Measurements from ENCODE around the gene SPSB2. TPM values are rescaled to one million over a fixed set of nuclear protein-coding genes. Genes with fewer than 3 reads are reported as not detected.
A peak's percentile ranks its signal among the peaks of the same experiment; 100 is the strongest.
"Not testable (repeated sequence)": the region's sequence is repeated elsewhere in the genome, so short reads cannot be mapped to it uniquely, and the experiment has no call there.

The SPSB2 gene
- total RNA-seq, 4 donors from 2014 or later: 9.4 to 12.7 (median 11.8) TPM

GRCh38 chr12:6883252-6883651, 10.1 kb upstream of the SPSB2 start:
- H3K9me3 ChIP-seq: no peaks in the 10 kb centered on the region
- H3K4me1 ChIP-seq: no peaks in the 10 kb centered on the region
- H3K27me3 ChIP-seq: no peaks in the 10 kb centered on the region
- no peak for TF ChIP-seq POLR2A (IDR thresholded peaks at IDR 0.05)
- no peak for TF ChIP-seq CTCF (IDR thresholded peaks at IDR 0.05)
- no peak for TF ChIP-seq EP300 (IDR thresholded peaks at IDR 0.05)
- no peak overlapping the region for H3K4me3 ChIP-seq
- no peak overlapping the region for H3K27ac ChIP-seq
- WGBS, 2 donors: 96 to 98% methylated on average over 5 of the region's 5 CpGs
- no peak for DNase-seq (ENCODE audit: low spot score in 2 of 2)
- H3K36me3 ChIP-seq: peaks cover 0 to 27% (median 0%) of the 10 kb centered on the region in 3 donors

GRCh38 chr12:6879824-6880223, 6.7 kb upstream of the SPSB2 start:
- H3K27me3 ChIP-seq; H3K4me3 ChIP-seq; H3K27ac ChIP-seq; DNase-seq (ENCODE audit: low spot score in 2 of 2); H3K9me3 ChIP-seq; H3K4me1 ChIP-seq: not testable (repeated sequence)
- WGBS, 2 donors: 79 to 80% methylated on average over 11 of the region's 11 CpGs
- H3K36me3 ChIP-seq: peaks cover 0 to 17% (median 0%) of the 10 kb centered on the region in 3 donors

- Histone ChIP-seq H3K4me1 (peaks cover 0 to 46% (median 24%) of the 10 kb centered on the region in 4 donors), H3K36me3 (peaks cover 0 to 20% (median 0%) of the 10 kb centered on the region in 3 donors), H3K27ac (peak overlapping the region in 3 of 4 donors; percentile 90 to 93 (median 92))
These were observed 889 bp upstream of the SPSB2 start for GRCh38 chr12:6874015-6874368.

GRCh38 chr12:6872073-6873048, 742 bp downstream of the SPSB2 start:
- Histone ChIP-seq H3K36me3 (peaks cover 0 to 20% (median 0%) of the 10 kb centered on the region in 3 donors), H3K4me1 (peaks cover 0 to 56% (median 32%) of the 10 kb centered on the region in 4 donors), H3K27me3 (no peaks in the 10 kb centered on the region), H3K4me3 (peak overlapping the region; percentile 65 to 94 (median 82)), H3K27ac (peak overlapping the region; percentile 69 to 93 (median 91)), H3K9me3 (no peaks in the 10 kb centered on the region)
- peak; percentile 76 to 84 for DNase-seq (ENCODE audit: low spot score in 2 of 2)
- TF ChIP-seq CTCF (IDR thresholded peaks at IDR 0.05): peak; percentile 92 to 97 (median 94)
- TF ChIP-seq POLR2A (IDR thresholded peaks at IDR 0.05): no peak
- TF ChIP-seq EP300 (IDR thresholded peaks at IDR 0.05): peak in 1 of 2 donors; percentile 44
- 1 to 4% methylated on average over 15 to 34 of the region's 40 CpGs for WGBS, 2 donors

More at GRCh38 chr12:6874015-6874368, 889 bp upstream of the SPSB2 start:
- not testable (repeated sequence) for DNase-seq (ENCODE audit: low spot score in 2 of 2); H3K27me3 ChIP-seq; H3K9me3 ChIP-seq
- 36 to 41% methylated on average over 9 of the region's 9 CpGs for WGBS, 2 donors
- H3K4me3 ChIP-seq: peak overlapping the region; percentile 65 to 94 (median 82)

GRCh38 chr12:6871052-6871957, 1.8 kb downstream of the SPSB2 start:
- no peak for DNase-seq (ENCODE audit: low spot score in 2 of 2)
- Histone ChIP-seq H3K27ac (peak overlapping the region in 2 of 4 donors; percentile 90 to 92), H3K9me3 (no peaks in the 10 kb centered on the region), H3K36me3 (peaks cover 0 to 21% (median 0%) of the 10 kb centered on the region in 3 donors), H3K4me3 (peak overlapping the region in 1 of 4 donors; percentile 89), H3K4me1 (peaks cover 0 to 64% (median 32%) of the 10 kb centered on the region in 4 donors), H3K27me3 (no peaks in the 10 kb centered on the region)
- WGBS, 2 donors: 82 to 84% methylated on average over 12 of the region's 12 CpGs
- TF ChIP-seq CTCF (IDR thresholded peaks at IDR 0.05): no peak

GRCh38 chr12:6870304-6870703, 2.8 kb downstream of the SPSB2 start:
- WGBS, 2 donors: 71 to 73% methylated on average over 4 of the region's 4 CpGs
- not testable (repeated sequence) for H3K27me3 ChIP-seq; H3K4me3 ChIP-seq; DNase-seq (ENCODE audit: low spot score in 2 of 2); H3K9me3 ChIP-seq
- Histone ChIP-seq H3K27ac (peak overlapping the region in 1 of 4 donors; percentile 94), H3K4me1 (peaks cover 0 to 65% (median 32%) of the 10 kb centered on the region in 4 donors), H3K36me3 (peaks cover 0 to 31% (median 0%) of the 10 kb centered on the region in 3 donors)

Measured in tibial nerve (tissue), 4 donors.